Measurements from ENCODE around the gene CASP9.
"Not testable (repeated sequence)": the region's sequence is repeated elsewhere in the genome, so short reads cannot be mapped to it uniquely, and the experiment has no call there.

The CASP9 gene

DNA sequence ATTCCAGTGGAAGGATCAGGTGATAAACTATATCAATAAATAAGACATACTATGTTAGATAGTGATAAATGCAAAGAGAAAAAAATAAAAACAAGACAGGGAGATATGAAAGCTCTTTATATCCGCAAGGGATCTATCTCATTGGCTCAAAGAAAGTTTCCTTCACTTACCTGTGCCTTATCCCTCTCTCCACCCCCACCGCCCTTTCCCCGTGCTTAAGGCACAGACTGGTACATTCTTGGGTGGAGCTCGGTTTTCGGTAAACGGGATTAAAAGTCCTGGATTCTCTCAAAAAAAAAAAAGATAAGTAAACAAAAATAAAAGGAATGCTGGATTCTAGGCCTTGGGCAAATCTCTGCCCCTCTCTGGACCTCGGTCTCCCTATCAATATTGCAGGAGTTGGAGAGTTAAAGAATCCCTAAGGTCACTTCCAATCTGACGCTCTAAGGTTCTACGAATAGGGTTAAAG, 2.0 kb upstream of the CASP9 start:
- Histone ChIP-seq H3K27ac (peak overlapping the region; percentile 99), H3K4me1 (ENCODE audit: control insufficient read depth in 1 of 2, insufficient read depth in 1 of 2, low read depth in 1 of 2, low read length in 1 of 2) (peaks cover 34 to 39% of the 10 kb centered on the region in 2 experiments)
- TF ChIP-seq, protein P1, sequence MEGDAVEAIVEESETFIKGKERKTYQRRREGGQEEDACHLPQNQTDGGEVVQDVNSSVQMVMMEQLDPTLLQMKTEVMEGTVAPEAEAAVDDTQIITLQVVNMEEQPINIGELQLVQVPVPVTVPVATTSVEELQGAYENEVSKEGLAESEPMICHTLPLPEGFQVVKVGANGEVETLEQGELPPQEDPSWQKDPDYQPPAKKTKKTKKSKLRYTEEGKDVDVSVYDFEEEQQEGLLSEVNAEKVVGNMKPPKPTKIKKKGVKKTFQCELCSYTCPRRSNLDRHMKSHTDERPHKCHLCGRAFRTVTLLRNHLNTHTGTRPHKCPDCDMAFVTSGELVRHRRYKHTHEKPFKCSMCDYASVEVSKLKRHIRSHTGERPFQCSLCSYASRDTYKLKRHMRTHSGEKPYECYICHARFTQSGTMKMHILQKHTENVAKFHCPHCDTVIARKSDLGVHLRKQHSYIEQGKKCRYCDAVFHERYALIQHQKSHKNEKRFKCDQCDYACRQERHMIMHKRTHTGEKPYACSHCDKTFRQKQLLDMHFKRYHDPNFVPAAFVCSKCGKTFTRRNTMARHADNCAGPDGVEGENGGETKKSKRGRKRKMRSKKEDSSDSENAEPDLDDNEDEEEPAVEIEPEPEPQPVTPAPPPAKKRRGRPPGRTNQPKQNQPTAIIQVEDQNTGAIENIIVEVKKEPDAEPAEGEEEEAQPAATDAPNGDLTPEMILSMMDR (IDR thresholded peaks at IDR 0.05), result no peak

DNA sequence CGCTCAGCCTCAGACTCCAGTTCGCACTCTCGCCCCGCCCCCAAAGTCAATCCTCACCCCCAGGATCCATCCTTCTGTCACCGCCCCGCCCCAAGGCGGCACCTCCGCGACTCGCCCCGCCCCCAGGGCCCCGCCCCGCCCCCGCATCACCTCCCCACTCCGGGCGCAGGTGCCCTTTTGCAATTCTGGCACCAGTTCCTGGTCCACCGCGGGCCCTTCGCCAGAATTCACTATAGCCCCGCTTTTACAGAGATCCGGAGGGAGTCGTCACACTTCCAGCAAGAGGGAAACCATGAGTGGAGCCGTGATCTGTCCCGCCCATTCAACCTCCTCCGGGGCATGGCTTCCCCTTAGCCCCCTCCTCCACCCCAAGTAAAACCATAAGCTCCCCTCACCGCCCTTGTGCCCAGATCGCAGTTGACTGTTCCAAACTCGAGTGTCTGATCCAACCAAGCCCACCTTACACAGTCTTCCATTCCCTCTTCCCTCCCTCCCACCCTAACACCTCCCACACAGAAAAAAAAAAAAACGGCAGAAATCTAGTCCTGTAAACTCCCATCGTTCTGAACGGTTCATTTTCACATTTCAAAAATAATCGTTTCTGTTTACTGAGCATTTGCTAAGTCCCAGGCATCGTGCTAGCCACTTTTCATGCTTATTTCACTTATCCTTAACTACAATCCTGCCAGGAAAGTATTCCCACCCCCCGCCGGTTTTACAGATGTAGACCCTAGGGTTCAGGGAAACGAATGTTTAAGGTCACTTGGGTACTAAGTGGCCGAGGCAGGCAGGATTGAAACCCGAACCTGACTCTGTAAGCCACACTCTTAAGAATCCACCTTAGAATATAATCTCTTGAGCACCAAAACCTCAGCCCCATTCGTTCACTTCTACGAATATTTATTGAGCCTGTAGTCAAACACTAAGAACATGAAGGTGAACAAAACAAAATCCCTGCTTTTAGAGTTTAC, 1.3 kb upstream of the CASP9 start:
- Histone ChIP-seq H3K4me3 (ENCODE audit: low read depth in 1 of 2, low read length in 1 of 2) (peak overlapping the region; percentile 81 to 88), H3K9me3 (no peaks in the 10 kb centered on the region), H3K36me3 (no peaks in the 10 kb centered on the region), H3K4me1 (ENCODE audit: control insufficient read depth in 1 of 2, insufficient read depth in 1 of 2, low read depth in 1 of 2, low read length in 1 of 2) (peaks cover 34 to 39% of the 10 kb centered on the region in 2 experiments), H3K27ac (peak overlapping the region; percentile 99), H3K27me3 (no peaks in the 10 kb centered on the region)
- TF ChIP-seq, protein P1 (IDR thresholded peaks at IDR 0.05), result peak; percentile 29

More for the DNA sequence above, 2.0 kb upstream of the CASP9 start:
- peak overlapping the region; percentile 81 to 88 for H3K4me3 ChIP-seq (ENCODE audit: low read depth in 1 of 2, low read length in 1 of 2)
- no peaks in the 10 kb centered on the region for H3K27me3 ChIP-seq
- H3K9me3 ChIP-seq, result no peaks in the 10 kb centered on the region
- H3K36me3 ChIP-seq, result no peaks in the 10 kb centered on the region

GRCh38 chr1:15524283-15525049, 451 bp upstream of the CASP9 start:
- Histone ChIP-seq H3K4me1 (ENCODE audit: control insufficient read depth in 1 of 2, insufficient read depth in 1 of 2, low read depth in 1 of 2, low read length in 1 of 2) (peaks cover 34 to 39% of the 10 kb centered on the region in 2 experiments), H3K27me3 (no peaks in the 10 kb centered on the region), H3K9me3 (no peaks in the 10 kb centered on the region), H3K27ac (peak overlapping the region; percentile 99), H3K4me3 (ENCODE audit: low read depth in 1 of 2, low read length in 1 of 2) (peak overlapping the region; percentile 75 to 81), H3K36me3 (no peaks in the 10 kb centered on the region)
- TF ChIP-seq, protein P1 (IDR thresholded peaks at IDR 0.05), result peak; percentile 34

- H3K4me3 ChIP-seq (ENCODE audit: low read depth in 1 of 2, low read length in 1 of 2), result peak overlapping the region; percentile 65 to 75
- TF ChIP-seq, protein P1 (IDR thresholded peaks at IDR 0.05), result no peak
- no peaks in the 10 kb centered on the region for H3K27me3 ChIP-seq
- no peaks in the 10 kb centered on the region for H3K36me3 ChIP-seq
- H3K9me3 ChIP-seq, result no peaks in the 10 kb centered on the region
- H3K27ac ChIP-seq, result peak overlapping the region; percentile 99
- H3K4me1 ChIP-seq (ENCODE audit: control insufficient read depth in 1 of 2, insufficient read depth in 1 of 2, low read depth in 1 of 2, low read length in 1 of 2), result peaks cover 34 to 39% of the 10 kb centered on the region in 2 experiments
Observed at GRCh38 chr1:15523104-15524020, 653 bp downstream of the CASP9 start.

DNA sequence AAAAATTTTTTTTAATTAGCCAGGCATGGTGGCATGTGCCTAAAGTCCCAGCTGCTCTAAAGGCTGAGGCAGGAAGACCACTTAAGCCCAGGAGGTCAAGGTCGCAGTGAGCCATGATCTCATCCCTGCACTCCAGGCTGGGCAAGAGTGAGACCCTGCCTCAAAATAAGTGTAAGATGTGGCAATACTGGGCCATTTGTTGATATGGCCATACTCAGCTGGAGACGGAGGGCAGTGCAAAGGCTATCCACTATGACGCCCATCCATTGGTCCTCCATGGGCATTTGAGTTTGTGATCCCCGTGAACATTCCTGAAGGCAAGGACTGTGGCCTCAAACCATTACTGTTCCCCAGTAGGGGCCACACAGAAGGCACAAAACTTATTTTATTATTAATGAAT, 1.5 kb downstream of the CASP9 start:
- H3K4me1 ChIP-seq (ENCODE audit: control insufficient read depth in 1 of 2, insufficient read depth in 1 of 2, low read depth in 1 of 2, low read length in 1 of 2), result peaks cover 32 to 34% of the 10 kb centered on the region in 2 experiments
- H3K9me3 ChIP-seq, result no peaks in the 10 kb centered on the region
- H3K36me3 ChIP-seq, result peaks cover 6% of the 10 kb centered on the region
- H3K27ac ChIP-seq, result peak overlapping the region; percentile 99
- TF ChIP-seq, protein P1 (IDR thresholded peaks at IDR 0.05), result no peak
- H3K4me3 ChIP-seq (ENCODE audit: low read depth in 1 of 2, low read length in 1 of 2), result no peak overlapping the region
- no peaks in the 10 kb centered on the region for H3K27me3 ChIP-seq

GRCh38 chr1:15521206-15521906, 2.7 kb downstream of the CASP9 start:
- H3K4me1 ChIP-seq (ENCODE audit: control insufficient read depth in 1 of 2, insufficient read depth in 1 of 2, low read depth in 1 of 2, low read length in 1 of 2), result peaks cover 24 to 27% of the 10 kb centered on the region in 2 experiments
- peaks cover 18% of the 10 kb centered on the region for H3K36me3 ChIP-seq
- not testable (repeated sequence) for H3K9me3 ChIP-seq; H3K27ac ChIP-seq; H3K4me3 ChIP-seq (ENCODE audit: low read depth in 1 of 2, low read length in 1 of 2); H3K27me3 ChIP-seq
